ENCODE measurements around the gene DENND2C.

The DENND2C gene, protein sequence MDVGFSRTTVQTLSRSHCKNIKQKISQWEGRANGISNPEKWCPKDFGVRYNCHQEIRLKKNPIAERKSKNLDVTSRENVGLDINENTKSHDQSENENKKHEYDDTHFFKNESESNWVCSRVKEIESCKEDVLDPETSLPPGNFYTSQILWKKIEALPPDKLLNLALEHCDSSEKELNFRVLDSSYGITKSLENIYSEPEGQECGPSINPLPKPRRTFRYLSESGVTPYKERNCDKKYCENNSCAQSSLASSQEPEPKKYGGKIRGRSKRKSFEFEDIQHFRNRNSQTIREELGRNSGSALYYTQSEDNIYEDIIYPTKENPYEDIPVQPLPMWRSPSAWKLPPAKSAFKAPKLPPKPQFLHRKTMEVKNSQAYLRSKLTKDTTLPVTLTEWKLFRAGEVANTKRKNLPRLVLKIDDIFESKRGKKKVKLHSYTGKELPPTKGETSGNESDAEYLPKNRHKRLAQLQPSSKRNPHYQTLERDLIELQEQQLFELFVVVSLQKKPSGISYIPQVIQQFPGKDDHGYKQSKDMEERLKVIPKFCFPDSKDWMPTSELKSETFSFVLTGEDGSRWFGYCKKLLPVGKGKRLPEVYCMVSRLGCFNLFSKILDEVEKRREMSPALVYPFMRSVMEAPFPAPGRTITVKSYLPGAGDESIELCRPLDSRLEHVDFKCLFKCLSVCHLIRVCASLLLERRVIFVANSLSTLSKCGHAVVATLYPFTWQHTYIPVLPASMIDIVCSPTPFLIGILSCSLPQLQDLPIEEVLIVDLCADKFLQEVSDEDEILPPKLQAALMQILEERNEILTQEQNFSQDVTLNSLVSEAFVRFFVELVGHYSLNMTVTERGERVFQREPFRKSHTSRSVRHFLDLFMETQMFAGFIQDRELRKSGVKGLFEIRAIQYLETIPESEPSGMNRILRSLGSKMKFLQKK

DNA sequence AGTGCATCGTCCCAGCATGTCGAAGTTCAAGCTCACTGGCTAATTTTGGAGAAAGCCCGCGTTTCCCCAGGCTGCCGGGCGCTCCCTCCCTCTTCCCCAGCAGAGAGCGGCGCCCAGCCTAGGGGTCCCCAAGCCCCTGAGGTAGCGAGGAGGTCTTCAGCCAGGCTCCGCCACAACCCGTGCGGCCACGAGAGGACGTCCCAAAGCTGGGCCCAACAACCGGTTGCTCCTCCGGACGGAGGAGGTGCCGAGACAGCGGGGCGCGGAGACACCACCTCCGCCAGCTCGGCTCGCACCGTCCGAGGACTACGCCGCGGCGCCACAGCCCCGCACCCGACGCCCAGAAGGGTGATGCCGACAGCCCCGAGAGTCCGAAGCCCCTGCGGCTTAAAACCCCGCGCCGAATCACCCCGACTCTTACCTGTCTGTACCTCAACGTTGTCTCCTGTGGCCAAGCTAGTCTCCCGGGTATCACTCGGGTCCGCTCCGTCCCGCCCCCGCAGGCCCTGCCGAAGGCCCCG, at the start of gene DENND2C:
DENND2C (minus strand) TSS at position 488 of the 521 bp plus-strand sequence. CDS start 44,065 bp downstream, outside the sequence.
- H3K4me3 ChIP-seq (ENCODE audit: low read depth, low read length) = peak within 1 kb of the TSS; percentile 67
- in situ Hi-C loops (cut with HindIII; ENCODE audit: low sequenced_read_pairs) = loop anchor here (10.0 kb wide), 1 partner anchor 65 kb away; no protein-coding TSS in a partner anchor
- no peak for DNase-seq (ENCODE audit: low read depth)
- TF ChIP-seq, protein P1, sequence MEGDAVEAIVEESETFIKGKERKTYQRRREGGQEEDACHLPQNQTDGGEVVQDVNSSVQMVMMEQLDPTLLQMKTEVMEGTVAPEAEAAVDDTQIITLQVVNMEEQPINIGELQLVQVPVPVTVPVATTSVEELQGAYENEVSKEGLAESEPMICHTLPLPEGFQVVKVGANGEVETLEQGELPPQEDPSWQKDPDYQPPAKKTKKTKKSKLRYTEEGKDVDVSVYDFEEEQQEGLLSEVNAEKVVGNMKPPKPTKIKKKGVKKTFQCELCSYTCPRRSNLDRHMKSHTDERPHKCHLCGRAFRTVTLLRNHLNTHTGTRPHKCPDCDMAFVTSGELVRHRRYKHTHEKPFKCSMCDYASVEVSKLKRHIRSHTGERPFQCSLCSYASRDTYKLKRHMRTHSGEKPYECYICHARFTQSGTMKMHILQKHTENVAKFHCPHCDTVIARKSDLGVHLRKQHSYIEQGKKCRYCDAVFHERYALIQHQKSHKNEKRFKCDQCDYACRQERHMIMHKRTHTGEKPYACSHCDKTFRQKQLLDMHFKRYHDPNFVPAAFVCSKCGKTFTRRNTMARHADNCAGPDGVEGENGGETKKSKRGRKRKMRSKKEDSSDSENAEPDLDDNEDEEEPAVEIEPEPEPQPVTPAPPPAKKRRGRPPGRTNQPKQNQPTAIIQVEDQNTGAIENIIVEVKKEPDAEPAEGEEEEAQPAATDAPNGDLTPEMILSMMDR (IDR thresholded peaks at IDR 0.05; ENCODE audit: low read depth, low read length, missing control alignments) = no peak

GRCh38 chr1:114719424-114719787, 49.6 kb upstream of the DENND2C start:
- DNase-seq (ENCODE audit: low read depth) = no peak
- in situ Hi-C loops (cut with HindIII; ENCODE audit: low sequenced_read_pairs) = no loop called here
- H3K4me3 ChIP-seq (ENCODE audit: low read depth, low read length) = no peak overlapping the region
- TF ChIP-seq, protein P1 (IDR thresholded peaks at IDR 0.05; ENCODE audit: low read depth, low read length, missing control alignments) = no peak

- TF ChIP-seq, protein P1 (IDR thresholded peaks at IDR 0.05; ENCODE audit: low read depth, low read length, missing control alignments) = no peak
- in situ Hi-C loops (cut with HindIII; ENCODE audit: low sequenced_read_pairs) = no loop called here
- DNase-seq (ENCODE audit: low read depth) = no peak
Measured at GRCh38 chr1:114718661-114719423, 49.0 kb upstream of the DENND2C start.

GRCh38 chr1:114716304-114717170, 46.7 kb upstream of the DENND2C start, which contains the start of gene NRAS:
Gene NRAS (minus strand): TSS chr1:114716771. CDS start chr1:114716160, 611 bp downstream.
- TF ChIP-seq, protein P1 (IDR thresholded peaks at IDR 0.05; ENCODE audit: low read depth, low read length, missing control alignments) = no peak

More at GRCh38 chr1:114718661-114719423, 49.0 kb upstream of the DENND2C start:
- no peak overlapping the region for H3K4me3 ChIP-seq (ENCODE audit: low read depth, low read length)

GRCh38 chr1:114715952-114716303, 46.1 kb upstream of the DENND2C start:
- peak overlapping the region; percentile 100 for H3K4me3 ChIP-seq (ENCODE audit: low read depth, low read length)
- in situ Hi-C loops (cut with HindIII; ENCODE audit: low sequenced_read_pairs) = no loop called here
- TF ChIP-seq, protein P1 (IDR thresholded peaks at IDR 0.05; ENCODE audit: low read depth, low read length, missing control alignments) = no peak
- no peak for DNase-seq (ENCODE audit: low read depth)

More at GRCh38 chr1:114716304-114717170, 46.7 kb upstream of the DENND2C start, which contains the start of gene NRAS:
- in situ Hi-C loops (cut with HindIII; ENCODE audit: low sequenced_read_pairs) = no loop called here
- peak; percentile 79 for DNase-seq (ENCODE audit: low read depth)
- H3K4me3 ChIP-seq (ENCODE audit: low read depth, low read length) = peak within 1 kb of the TSS; percentile 100
